Activated T-helper 2 cell treated with anti-CD3 and anti-CD28 coated beads, Interferon-gamma antibody, Interleukin-2, Interleukin-4, amounts not matched to agents 10 μg/mL and 5 μg/mL and 100 μg/mL, durations not matched to agents 14 hours and 24 hours and 36 hours (primary cell): Measurements from ENCODE around the gene EPS8L2. TPM values are rescaled to one million over a fixed set of nuclear protein-coding genes. Genes with fewer than 3 reads are reported as not detected.

Experiments
- DNase-seq: peaks from one replicate; pipeline ENCODE4 v3.0.0; 2021; ENCODE audit warnings: low spot score
- H3K27ac Mint-ChIP-seq: one replicate; pipeline ENCODE4 v1.8.0; 2021; ENCODE audit warnings: mixed read lengths
- H3K27me3 Mint-ChIP-seq: one replicate; pipeline ENCODE4 v1.8.0; 2021; ENCODE audit warnings: low read depth, mixed read lengths
- H3K36me3 Mint-ChIP-seq: one replicate; pipeline ENCODE4 v1.8.0; 2021; ENCODE audit warnings: low read depth, mixed read lengths
- H3K4me1 Mint-ChIP-seq: one replicate; pipeline ENCODE4 v1.8.0; 2021; ENCODE audit warnings: low read depth, mixed read lengths
- H3K4me3 Mint-ChIP-seq: one replicate; pipeline ENCODE4 v1.8.0; 2021; ENCODE audit warnings: low read depth, mild to moderate bottlenecking, moderate library complexity, mixed read lengths
- H3K9me3 Mint-ChIP-seq: one replicate; pipeline ENCODE4 v1.8.0; 2021; ENCODE audit warnings: mixed read lengths
- intact Hi-C: fragments of 100-400 bp; cut with micrococcal nuclease; formaldehyde crosslinking; loops from one replicate; pipeline ENCODE4 v1.15.1; 2023
- total RNA-seq: library from RNA; stranded (reverse); gene quantifications from 2 replicates; pipeline ENCODE4 v1.2.3, GENCODE V29; 2022

EPS8L2 gene
- 17.8 and 24.6 TPM in 2 replicates for total RNA-seq

DNA sequence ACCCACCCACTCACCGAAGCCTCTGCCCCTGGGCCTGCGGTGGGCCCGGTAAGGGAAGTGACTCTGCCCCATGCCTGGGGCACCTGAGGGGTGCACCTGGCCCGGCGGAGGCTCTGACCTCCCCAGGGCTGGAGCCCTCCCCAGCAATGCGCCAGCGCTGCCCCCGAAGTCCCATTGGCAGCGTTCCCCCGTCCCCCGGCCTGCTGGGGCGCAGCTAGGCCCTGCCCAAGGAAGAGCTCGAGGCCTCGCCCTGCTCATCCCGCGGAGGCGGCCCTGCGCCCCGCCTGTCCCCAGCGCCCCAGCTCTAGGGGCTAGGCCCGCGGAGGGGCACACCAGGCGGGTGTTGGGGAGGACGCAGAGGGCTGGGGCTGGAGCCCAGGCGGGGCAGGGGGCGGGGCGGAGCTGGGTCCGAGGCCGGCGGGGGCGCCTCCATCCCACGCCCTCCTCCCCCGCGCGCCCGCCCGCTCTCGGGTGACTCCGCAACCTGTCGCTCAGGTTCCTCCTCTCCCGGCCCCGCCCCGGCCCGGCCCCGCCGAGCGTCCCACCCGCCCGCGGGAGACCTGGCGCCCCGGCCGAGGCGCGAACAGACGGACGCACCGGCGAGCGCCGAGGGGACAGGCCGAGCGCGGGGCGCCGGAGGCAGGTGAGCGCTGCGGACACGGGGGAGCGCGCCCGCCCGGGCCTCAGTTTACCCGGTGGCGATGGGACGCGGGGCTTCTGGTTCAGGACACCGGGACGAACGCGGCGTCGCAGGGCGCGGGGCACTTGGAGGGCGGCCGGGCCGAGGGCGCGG is at the start of gene EPS8L2:
EPS8L2 (plus strand) TSS at position 586 of the 793 bp plus-strand sequence. CDS start 3,177 bp downstream, outside the sequence.
- Mint-ChIP-seq H3K27ac (no peak within 1 kb of the TSS), H3K4me1 (peaks cover 3% of the 10 kb centered on the region), H3K4me3 (no peak within 1 kb of the TSS), H3K36me3 (no peaks in the 10 kb centered on the region), H3K27me3 (peaks cover 14% of the 10 kb centered on the region), H3K9me3 (no peaks in the 10 kb centered on the region)
- no peak for DNase-seq
- intact Hi-C loops, result no loop called here

GRCh38 chr11:656426-656825 is 49.6 kb upstream of the EPS8L2 start:
- H3K4me3 Mint-ChIP-seq, result no peak overlapping the region

GRCh38 chr11:656866-657265 is 49.2 kb upstream of the EPS8L2 start:
- Mint-ChIP-seq H3K9me3 (no peaks in the 10 kb centered on the region), H3K27ac (no peak overlapping the region), H3K27me3 (no peaks in the 10 kb centered on the region), H3K4me3 (no peak overlapping the region), H3K4me1 (no peaks in the 10 kb centered on the region), H3K36me3 (peaks cover 20% of the 10 kb centered on the region)
- no peak for DNase-seq
- intact Hi-C loops, result no loop called here

More at GRCh38 chr11:656426-656825, 49.6 kb upstream of the EPS8L2 start:
- Mint-ChIP-seq H3K27ac (no peak overlapping the region), H3K36me3 (peaks cover 20% of the 10 kb centered on the region), H3K4me1 (no peaks in the 10 kb centered on the region), H3K27me3 (no peaks in the 10 kb centered on the region), H3K9me3 (no peaks in the 10 kb centered on the region)
- DNase-seq, result no peak
- intact Hi-C loops, result no loop called here

DNA sequence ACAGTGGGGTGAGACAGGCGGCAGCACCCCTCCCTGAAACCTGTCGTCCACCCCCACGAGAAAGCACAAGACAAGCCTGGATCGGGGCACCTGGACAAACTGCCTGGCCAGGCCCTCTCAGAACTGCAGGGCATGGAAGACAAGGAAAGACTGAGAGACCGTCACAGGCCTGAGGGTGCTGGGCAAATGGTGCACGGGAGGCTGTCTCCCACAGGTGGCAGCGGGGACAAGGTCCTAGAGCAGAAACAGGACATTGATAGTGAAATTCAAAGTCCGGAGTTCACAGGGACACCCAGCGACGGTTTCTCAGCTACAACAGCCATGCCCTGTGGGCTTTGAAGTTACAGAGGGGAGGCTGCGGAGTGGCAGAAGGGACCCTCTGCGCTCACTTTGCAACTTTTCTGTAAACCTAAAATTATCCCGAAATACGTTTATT is 48.3 kb upstream of the EPS8L2 start:
- Mint-ChIP-seq H3K9me3 (no peaks in the 10 kb centered on the region), H3K27ac (no peak overlapping the region), H3K4me1 (no peaks in the 10 kb centered on the region), H3K36me3 (peaks cover 21% of the 10 kb centered on the region), H3K27me3 (no peaks in the 10 kb centered on the region), H3K4me3 (no peak overlapping the region)
- intact Hi-C loops, result no loop called here
- DNase-seq, result no peak

- intact Hi-C loops, result no loop called here
- no peaks in the 10 kb centered on the region for H3K27me3 Mint-ChIP-seq
- H3K4me3 Mint-ChIP-seq, result no peak overlapping the region
- no peak for DNase-seq
- peaks cover 18% of the 10 kb centered on the region for H3K36me3 Mint-ChIP-seq
- no peak overlapping the region for H3K27ac Mint-ChIP-seq
- no peaks in the 10 kb centered on the region for H3K4me1 Mint-ChIP-seq
- H3K9me3 Mint-ChIP-seq, result no peaks in the 10 kb centered on the region
Measured at GRCh38 chr11:659532-660085, 46.4 kb upstream of the EPS8L2 start.

DNA sequence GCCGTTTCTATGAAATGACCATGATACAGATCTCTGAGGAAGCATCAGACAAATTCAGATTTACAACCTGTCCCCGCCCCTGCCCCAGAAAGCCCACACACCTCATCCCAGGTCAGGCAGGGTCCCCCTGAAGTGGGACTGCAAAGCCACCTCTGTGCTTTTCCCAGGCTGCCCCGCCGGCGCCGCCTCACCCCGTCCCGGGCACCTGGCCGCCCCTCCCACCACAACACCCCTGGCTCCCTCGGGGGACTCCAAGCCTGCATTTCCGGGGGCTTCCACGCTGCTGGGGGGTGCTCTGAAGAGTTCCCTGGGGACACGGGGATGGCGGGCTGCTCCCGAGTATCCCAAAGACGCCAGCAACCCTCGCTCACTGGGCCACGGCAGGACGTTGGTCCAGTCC is 45.8 kb upstream of the EPS8L2 start:
- Mint-ChIP-seq H3K36me3 (peaks cover 19% of the 10 kb centered on the region), H3K27me3 (no peaks in the 10 kb centered on the region), H3K4me3 (no peak overlapping the region), H3K27ac (no peak overlapping the region), H3K4me1 (no peaks in the 10 kb centered on the region), H3K9me3 (no peaks in the 10 kb centered on the region)
- intact Hi-C loops, result no loop called here
- DNase-seq, result no peak

DNA sequence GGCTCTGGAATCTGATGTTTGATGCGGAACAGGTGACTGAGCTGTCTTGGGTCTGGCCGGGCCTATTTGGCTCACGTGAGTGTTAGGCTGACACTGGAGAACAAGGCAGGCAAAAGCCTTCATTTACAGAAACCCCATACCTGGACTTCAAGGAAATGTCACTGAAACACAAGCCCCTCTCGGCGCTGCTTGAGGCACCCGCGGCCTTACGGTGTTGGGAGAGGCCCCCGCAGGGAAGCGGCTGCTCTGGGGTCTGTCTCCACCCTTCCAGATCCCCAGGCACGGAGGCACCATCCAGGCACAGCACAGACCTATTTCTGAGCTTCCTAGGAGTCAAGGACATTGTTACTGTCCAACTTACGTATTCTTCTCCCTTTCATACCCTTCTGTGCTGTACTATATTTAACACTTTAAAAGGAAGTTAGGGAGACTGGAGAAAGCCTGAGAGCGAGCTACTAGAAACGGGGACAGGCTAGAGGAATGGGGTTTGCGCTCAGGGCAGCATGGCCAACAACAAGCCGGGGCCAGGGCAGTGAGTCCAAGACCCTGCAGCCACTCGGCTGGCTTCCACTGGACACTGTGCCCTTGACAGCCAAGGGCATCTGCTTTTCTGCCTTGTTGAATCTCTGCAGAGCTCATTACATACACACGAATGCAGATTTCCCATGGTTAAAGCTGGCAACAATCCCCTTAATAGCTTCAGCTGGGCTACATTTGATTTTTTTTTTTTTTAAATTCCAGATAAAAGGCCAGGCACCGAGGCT is 45.2 kb upstream of the EPS8L2 start:
- DNase-seq, result no peak
- no peaks in the 10 kb centered on the region for H3K9me3 Mint-ChIP-seq
- intact Hi-C loops, result no loop called here
- no peak overlapping the region for H3K27ac Mint-ChIP-seq
- no peak overlapping the region for H3K4me3 Mint-ChIP-seq
- no peaks in the 10 kb centered on the region for H3K27me3 Mint-ChIP-seq
- H3K36me3 Mint-ChIP-seq, result peaks cover 22% of the 10 kb centered on the region
- H3K4me1 Mint-ChIP-seq, result no peaks in the 10 kb centered on the region

DNA sequence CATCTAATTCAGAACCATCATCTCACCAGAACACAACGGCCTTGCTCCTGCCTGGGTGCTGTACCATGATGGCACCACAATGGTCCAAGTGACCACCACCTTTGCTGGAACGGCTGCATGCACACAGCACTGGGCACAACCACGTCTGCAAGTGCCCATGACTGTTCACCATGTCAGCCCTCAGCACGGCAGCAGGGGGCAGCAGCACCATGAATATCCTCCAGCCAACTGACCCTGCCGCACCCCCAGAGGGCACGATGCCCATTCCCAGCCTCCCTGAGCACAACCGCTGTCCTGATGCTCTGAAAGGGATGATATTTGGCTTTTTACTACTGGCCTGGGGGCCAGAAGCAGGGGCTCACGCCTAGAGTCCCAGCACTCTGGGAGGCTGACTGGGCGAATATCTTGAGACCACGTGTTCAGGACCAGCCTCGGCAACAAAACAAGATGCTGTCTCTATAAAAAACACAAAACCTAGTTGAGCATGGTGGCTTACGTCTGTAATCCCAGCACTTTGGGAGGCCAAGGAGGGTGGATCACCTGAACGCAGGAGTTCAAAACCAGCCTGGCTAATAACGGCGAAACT is 43.2 kb upstream of the EPS8L2 start:
- H3K9me3 Mint-ChIP-seq, result no peaks in the 10 kb centered on the region
- no peak overlapping the region for H3K27ac Mint-ChIP-seq
- H3K36me3 Mint-ChIP-seq, result peaks cover 26% of the 10 kb centered on the region
- H3K4me1 Mint-ChIP-seq, result no peaks in the 10 kb centered on the region
- no peak overlapping the region for H3K4me3 Mint-ChIP-seq
- intact Hi-C loops, result loop anchor here (2.0 kb wide), 1 partner anchor 60 kb away; no protein-coding TSS in a partner anchor
- DNase-seq, result peak; percentile 16
- H3K27me3 Mint-ChIP-seq, result no peaks in the 10 kb centered on the region

GRCh38 chr11:665062-665703 is 40.8 kb upstream of the EPS8L2 start:
- H3K27me3 Mint-ChIP-seq, result no peaks in the 10 kb centered on the region
- no peak overlapping the region for H3K27ac Mint-ChIP-seq
- no peak overlapping the region for H3K4me3 Mint-ChIP-seq
- H3K36me3 Mint-ChIP-seq, result peaks cover 26% of the 10 kb centered on the region
- H3K4me1 Mint-ChIP-seq, result no peaks in the 10 kb centered on the region
- no peak for DNase-seq
- no peaks in the 10 kb centered on the region for H3K9me3 Mint-ChIP-seq
- intact Hi-C loops, result no loop called here

- Mint-ChIP-seq H3K4me3 (no peak overlapping the region), H3K36me3 (peaks cover 26% of the 10 kb centered on the region), H3K27me3 (no peaks in the 10 kb centered on the region), H3K4me1 (no peaks in the 10 kb centered on the region), H3K27ac (no peak overlapping the region), H3K9me3 (no peaks in the 10 kb centered on the region)
- intact Hi-C loops, result no loop called here
- no peak for DNase-seq
Measured at GRCh38 chr11:665704-666281, 40.2 kb upstream of the EPS8L2 start.

DNA sequence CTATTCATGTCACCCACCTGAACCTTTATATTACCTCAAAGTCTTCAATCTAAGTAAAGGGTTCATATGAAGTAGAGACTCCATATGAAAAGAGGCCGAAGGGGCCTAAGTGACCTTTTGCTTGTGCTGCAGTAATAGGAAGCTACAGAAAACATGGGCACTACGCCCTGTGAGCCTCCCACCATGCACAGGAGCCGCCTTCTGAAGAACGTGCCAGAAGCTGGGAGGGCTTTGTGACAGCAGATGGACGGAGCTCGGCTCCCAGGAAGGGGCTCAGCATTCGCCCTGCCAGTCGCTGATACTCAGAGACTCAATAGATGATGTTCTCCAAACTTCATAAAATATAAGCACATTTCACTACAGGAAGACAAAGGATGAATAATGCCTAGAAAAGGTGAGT is 32.2 kb upstream of the EPS8L2 start:
- H3K36me3 Mint-ChIP-seq, result peaks cover 35% of the 10 kb centered on the region
- no peak for DNase-seq
- intact Hi-C loops, result no loop called here
- H3K9me3 Mint-ChIP-seq, result no peaks in the 10 kb centered on the region
- no peak overlapping the region for H3K27ac Mint-ChIP-seq
- no peaks in the 10 kb centered on the region for H3K4me1 Mint-ChIP-seq
- H3K27me3 Mint-ChIP-seq, result no peaks in the 10 kb centered on the region
- H3K4me3 Mint-ChIP-seq, result no peak overlapping the region

DNA sequence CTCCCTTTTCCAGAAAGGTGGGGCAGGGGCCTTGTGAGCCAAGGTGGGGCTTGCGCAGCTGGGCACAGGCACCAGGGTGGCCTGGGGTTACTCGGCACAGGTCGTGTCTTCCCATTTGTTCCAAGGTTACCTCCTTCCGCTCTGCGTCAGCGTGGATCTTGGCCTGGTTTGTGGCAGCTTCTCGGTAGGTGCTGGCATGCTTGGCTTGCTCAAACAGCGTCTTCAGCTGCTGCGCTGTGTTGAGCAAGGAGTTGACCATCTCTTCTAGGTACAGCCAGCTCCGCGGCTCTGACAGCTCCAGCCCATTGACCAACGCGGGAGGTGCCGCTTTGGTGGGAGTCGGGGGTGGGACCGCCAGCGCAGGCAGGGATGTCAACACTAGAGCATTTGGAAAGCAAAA is 31.6 kb upstream of the EPS8L2 start:
- H3K36me3 Mint-ChIP-seq, result peaks cover 36% of the 10 kb centered on the region
- no peaks in the 10 kb centered on the region for H3K27me3 Mint-ChIP-seq
- intact Hi-C loops, result no loop called here
- no peak overlapping the region for H3K27ac Mint-ChIP-seq
- no peak overlapping the region for H3K4me3 Mint-ChIP-seq
- H3K4me1 Mint-ChIP-seq, result no peaks in the 10 kb centered on the region
- H3K9me3 Mint-ChIP-seq, result no peaks in the 10 kb centered on the region
- no peak for DNase-seq
